ENCODE measurements around the gene STEAP4.

STEAP4 gene

GRCh38 chr7:88306590-88307048, at the start of gene STEAP4:
Gene STEAP4, minus strand, starts transcription at chr7:88306894. Its CDS starts 22,625 bp downstream, at chr7:88284269.
- DNase-seq: no peak

GRCh38 chr7:88355011-88355410, 48.3 kb upstream of the STEAP4 start:
- no peak for DNase-seq

- no peak for DNase-seq
These were observed 43.4 kb upstream of the STEAP4 start for GRCh38 chr7:88350118-88350517.

- no peak for DNase-seq
These were observed 40.8 kb upstream of the STEAP4 start for GRCh38 chr7:88347517-88347916.

- DNase-seq: no peak
These were observed 40.4 kb upstream of the STEAP4 start for GRCh38 chr7:88347090-88347489.

- no peak for DNase-seq
These were observed 39.7 kb upstream of the STEAP4 start for GRCh38 chr7:88346357-88346756.

GRCh38 chr7:88344956-88345832, 38.5 kb upstream of the STEAP4 start:
- DNase-seq: no peak

GRCh38 chr7:88344271-88344670, 37.6 kb upstream of the STEAP4 start:
- DNase-seq: no peak

GRCh38 chr7:88339195-88339922, 32.7 kb upstream of the STEAP4 start:
- DNase-seq: no peak

- no peak for DNase-seq
These were observed 31.8 kb upstream of the STEAP4 start for GRCh38 chr7:88338503-88338902.

- DNase-seq: no peak
These were observed 30.9 kb upstream of the STEAP4 start for GRCh38 chr7:88337572-88337971.

GRCh38 chr7:88331322-88331721, 24.6 kb upstream of the STEAP4 start:
- DNase-seq: no peak

GRCh38 chr7:88329532-88330463, 23.1 kb upstream of the STEAP4 start:
- no peak for DNase-seq

GRCh38 chr7:88328787-88329186, 22.1 kb upstream of the STEAP4 start:
- no peak for DNase-seq

GRCh38 chr7:88324699-88325098, 18.0 kb upstream of the STEAP4 start:
- DNase-seq: no peak

- no peak for DNase-seq
These were observed 15.5 kb upstream of the STEAP4 start for GRCh38 chr7:88322151-88322550.

- no peak for DNase-seq
These were observed 15.0 kb upstream of the STEAP4 start for GRCh38 chr7:88321694-88322093.

GRCh38 chr7:88318196-88318595, 11.5 kb upstream of the STEAP4 start:
- DNase-seq: no peak

- no peak for DNase-seq
These were observed 10.7 kb upstream of the STEAP4 start for GRCh38 chr7:88317422-88317821.

- DNase-seq: no peak
These were observed 9.8 kb upstream of the STEAP4 start for GRCh38 chr7:88316456-88316855.

- DNase-seq: no peak
These were observed 8.8 kb upstream of the STEAP4 start for GRCh38 chr7:88315522-88315921.

- no peak for DNase-seq
These were observed 7.4 kb upstream of the STEAP4 start for GRCh38 chr7:88314061-88314491.
